Measurements from ENCODE around the gene KLHL18. TPM values are rescaled to one million over a fixed set of nuclear protein-coding genes. Genes with fewer than 3 reads are reported as not detected.

Gene KLHL18
- total RNA-seq, 1 donor: 22.9 TPM

DNA sequence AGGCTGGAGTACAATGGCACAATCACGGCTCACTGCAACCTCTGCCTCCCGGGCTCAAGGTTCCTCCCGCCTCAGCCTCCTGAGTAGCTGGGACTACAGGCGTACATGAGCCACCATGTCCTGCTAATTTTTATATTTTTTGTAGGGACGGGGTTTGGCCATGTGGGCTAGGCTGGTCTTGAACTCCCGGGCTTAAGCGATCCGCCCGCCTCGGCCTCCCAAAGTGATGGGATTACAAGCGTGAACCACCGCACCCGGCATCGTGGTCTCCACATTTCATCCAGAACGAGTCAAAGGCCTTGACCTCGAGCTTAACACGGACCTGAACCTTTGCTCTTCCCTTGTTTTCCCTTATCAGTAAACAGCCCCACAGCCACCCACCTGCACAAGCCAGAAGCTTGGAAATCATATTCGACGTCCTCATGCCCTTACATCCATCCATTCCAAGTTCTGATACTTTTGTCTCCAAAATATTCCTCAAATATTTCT, 96.7 kb downstream of the KLHL18 start:
- peak overlapping the region; percentile 98 for H3K4me3 ChIP-seq (ENCODE audit: low read depth, low read length)
- DNase-seq (ENCODE audit: low read depth): no peak
- TF ChIP-seq, protein P1, sequence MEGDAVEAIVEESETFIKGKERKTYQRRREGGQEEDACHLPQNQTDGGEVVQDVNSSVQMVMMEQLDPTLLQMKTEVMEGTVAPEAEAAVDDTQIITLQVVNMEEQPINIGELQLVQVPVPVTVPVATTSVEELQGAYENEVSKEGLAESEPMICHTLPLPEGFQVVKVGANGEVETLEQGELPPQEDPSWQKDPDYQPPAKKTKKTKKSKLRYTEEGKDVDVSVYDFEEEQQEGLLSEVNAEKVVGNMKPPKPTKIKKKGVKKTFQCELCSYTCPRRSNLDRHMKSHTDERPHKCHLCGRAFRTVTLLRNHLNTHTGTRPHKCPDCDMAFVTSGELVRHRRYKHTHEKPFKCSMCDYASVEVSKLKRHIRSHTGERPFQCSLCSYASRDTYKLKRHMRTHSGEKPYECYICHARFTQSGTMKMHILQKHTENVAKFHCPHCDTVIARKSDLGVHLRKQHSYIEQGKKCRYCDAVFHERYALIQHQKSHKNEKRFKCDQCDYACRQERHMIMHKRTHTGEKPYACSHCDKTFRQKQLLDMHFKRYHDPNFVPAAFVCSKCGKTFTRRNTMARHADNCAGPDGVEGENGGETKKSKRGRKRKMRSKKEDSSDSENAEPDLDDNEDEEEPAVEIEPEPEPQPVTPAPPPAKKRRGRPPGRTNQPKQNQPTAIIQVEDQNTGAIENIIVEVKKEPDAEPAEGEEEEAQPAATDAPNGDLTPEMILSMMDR (IDR thresholded peaks at IDR 0.05; ENCODE audit: insufficient read depth, low read depth, low read length): no peak

DNA sequence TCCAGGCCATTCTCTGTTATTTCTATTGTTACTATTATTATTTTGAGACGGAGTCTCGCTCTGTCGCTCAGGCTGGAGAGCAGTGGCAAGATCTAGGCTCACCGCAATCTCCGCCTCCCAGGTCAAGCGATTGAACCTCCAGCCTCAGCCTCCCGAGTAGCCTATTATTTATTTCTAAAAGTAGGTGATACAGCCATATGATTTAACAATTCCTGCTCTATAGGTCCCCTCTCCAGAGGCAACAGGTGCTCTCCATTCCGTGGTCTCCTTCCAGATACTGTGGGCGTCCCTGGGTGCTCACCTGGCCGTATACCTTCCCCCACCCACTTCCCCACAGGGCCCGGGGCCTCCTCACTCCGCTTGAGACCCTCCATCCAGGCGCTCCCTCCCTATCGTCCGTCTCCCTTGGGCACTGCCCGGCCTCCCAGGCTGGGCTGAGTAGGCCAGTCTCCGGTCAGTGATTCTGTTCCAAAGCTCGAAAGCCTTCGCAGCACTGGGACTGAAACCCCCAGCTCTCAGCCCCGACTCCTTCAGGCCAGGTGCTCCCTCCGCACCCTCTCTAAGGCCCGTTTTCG, 97.4 kb downstream of the KLHL18 start:
- TF ChIP-seq, protein P1 (IDR thresholded peaks at IDR 0.05; ENCODE audit: insufficient read depth, low read depth, low read length): peak; percentile 10
- H3K4me3 ChIP-seq (ENCODE audit: low read depth, low read length): peak overlapping the region; percentile 98
- DNase-seq (ENCODE audit: low read depth): no peak

DNA sequence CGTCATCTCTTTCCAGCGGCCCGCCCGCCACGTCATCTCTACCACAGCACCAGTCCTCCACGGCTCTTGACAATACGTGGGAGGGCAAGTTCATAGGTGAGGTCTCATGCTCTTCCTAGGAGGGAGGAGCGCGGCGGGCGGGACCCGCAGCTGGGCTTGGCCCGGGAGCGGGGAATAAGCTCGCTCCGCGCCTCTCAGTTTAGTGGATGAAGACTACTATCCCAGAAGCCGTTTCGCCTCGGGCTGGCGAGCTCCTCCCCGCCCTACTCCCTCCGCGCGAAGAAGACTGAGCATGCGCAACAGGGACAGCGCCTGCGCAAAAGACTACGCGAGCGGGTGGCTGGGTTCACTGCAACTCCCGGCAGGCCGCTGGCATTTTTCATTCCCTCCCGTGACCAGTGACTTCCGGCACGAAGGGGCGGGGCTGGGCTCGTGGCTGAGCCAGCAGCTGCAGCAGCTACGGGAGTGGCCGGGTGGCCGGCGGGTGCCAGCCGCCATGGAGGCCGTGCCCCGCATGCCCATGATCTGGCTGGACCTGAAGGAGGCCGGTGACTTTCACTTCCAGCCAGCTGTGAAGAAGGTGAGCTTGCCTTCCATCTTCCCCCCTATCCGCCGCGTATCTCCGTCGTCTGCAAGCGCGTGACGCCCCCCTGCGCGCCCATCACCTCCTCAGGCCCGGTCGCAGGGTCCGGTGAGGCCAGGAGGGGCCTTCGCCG, 98.0 kb downstream of the KLHL18 start, which contains the start of gene PTPN23:
Gene PTPN23 (plus strand): TSS at position 421 of the 716 bp plus-strand sequence. CDS start 76 bp downstream, at position 497.
- H3K4me3 ChIP-seq (ENCODE audit: low read depth, low read length): peak within 1 kb of the TSS; percentile 98
- DNase-seq (ENCODE audit: low read depth): peak; percentile 99
- TF ChIP-seq, protein P1 (IDR thresholded peaks at IDR 0.05; ENCODE audit: insufficient read depth, low read depth, low read length): no peak

DNA sequence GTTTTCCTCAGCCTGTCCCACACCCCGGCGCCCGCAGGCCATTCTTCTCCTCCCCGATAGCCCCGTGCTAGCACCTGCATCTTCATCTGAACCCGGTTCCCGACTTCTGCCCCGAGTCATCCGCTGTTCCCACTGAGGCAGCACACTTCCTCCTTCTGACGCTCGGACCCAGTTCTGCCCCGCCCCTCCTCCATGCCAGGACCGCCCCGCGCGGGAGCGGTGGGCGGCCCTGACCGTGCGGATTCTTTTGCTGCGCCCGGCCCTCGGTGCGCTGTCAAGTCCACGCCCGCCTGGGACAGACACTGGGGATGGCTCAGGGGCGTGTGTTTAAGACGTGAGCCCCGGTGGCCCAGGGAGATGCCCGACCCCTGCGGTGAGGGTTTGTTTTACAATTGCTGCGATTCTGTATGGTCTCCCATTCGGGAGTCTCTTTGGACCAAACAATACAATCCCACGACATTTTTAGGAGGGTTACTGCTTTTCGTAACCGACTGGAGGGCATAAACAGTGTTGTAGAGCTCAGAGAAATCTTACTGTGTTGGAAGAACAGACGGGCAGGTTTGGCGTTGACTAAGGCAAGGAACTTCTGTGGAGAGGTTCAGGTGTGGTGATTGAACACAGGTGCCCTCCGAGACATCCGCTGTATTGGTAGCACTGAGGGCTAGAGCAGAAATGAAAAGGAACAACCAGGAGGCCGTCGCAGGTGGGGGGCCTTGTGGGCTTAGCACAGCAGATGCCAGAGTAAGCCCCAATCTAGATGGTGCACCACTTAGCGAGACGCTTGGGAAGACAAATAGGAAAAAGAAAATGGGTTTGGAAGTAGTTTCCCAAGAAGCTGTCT, 98.8 kb downstream of the KLHL18 start:
- peak; percentile 91 for DNase-seq (ENCODE audit: low read depth)
- TF ChIP-seq, protein P1 (IDR thresholded peaks at IDR 0.05; ENCODE audit: insufficient read depth, low read depth, low read length): no peak
- peak overlapping the region; percentile 98 for H3K4me3 ChIP-seq (ENCODE audit: low read depth, low read length)

DNA sequence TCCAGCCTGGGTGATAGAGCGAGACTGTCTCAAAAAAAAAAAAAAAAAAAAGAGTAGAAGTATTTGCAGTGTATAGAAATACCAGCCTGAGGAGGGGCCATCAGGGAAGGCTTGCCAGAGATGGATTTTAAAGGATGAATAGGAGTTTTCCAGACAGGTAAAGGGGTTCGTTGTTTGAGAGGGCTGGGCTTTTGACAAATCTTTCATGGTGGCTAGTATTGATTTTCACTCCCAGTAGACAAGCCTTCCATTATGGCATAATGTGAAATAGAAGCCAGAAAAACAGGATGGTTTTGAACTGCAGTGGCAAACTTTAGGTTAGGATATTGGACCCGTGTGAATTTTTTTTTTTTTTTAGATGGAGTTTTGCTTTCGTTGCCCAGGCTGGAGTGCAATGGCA, 101.7 kb downstream of the KLHL18 start:
- TF ChIP-seq, protein P1 (IDR thresholded peaks at IDR 0.05; ENCODE audit: insufficient read depth, low read depth, low read length): no peak
- DNase-seq (ENCODE audit: low read depth): no peak
- no peak overlapping the region for H3K4me3 ChIP-seq (ENCODE audit: low read depth, low read length)

DNA sequence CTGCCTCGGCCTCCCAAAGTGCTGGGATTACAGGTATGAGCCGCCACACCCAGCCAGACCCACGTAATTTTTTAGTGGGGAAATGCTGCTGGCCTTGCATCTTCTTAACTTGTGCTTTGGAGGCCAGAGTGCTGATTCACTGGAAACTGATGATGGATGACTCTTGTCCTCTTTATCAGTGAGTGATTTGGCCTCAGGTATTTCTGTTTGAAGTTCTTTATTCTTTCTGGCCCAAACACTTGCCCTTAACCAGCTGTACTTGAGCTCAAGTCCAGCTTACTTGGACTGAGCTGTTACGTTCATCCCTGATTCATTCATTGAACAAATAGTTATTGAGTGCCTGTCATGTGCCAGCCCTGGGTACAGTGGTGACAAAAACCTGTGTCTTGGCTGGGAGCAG, 102.3 kb downstream of the KLHL18 start:
- no peak overlapping the region for H3K4me3 ChIP-seq (ENCODE audit: low read depth, low read length)
- no peak for DNase-seq (ENCODE audit: low read depth)
- TF ChIP-seq, protein P1 (IDR thresholded peaks at IDR 0.05; ENCODE audit: insufficient read depth, low read depth, low read length): no peak

All from fibroblast of villous mesenchyme (primary cell).